A549 treated with DMSO at 1 μM for 4 hours (cell line): ENCODE results near the gene MAPK4. TPM values are rescaled to one million over a fixed set of nuclear protein-coding genes. Genes with fewer than 3 reads are reported as not detected.

Experiments
- total RNA-seq: library from RNA; stranded (reverse); fragments of 200-300 nt; extraction: Qiagen RNA extraction; gene quantifications from 5 replicates; pipeline ENCODE4 v1.2.3, GENCODE V29; 2022; ENCODE audit warnings: low read depth

Gene MAPK4
- 0.02 to 0.17 TPM (median 0.07 TPM) in 5 replicates for total RNA-seq

GRCh38 chr18:50559752-50560680 is at the start of gene MAPK4:
MAPK4 (plus strand) TSS chr18:50560087; CDS start chr18:50663959, 103,872 bp downstream.

Other genes starting within 250 kb of the MAPK4 start
- gene SKA1, start 185.0 kb upstream of the MAPK4 start, total RNA-seq = 12.2 to 15.2 TPM (median 15.0 TPM) in 5 replicates